Neutrophil (primary cell): Measurements from ENCODE around the gene SIRPG.

Source experiments
- H3K27ac ChIP-seq: fragments of 200-600 bp; sonication (generic); 2 replicates; pipeline ENCODE4 v1.5.1; 2016; ENCODE audit warnings: mild to moderate bottlenecking, moderate library complexity
- H3K27me3 ChIP-seq: fragments of 200-600 bp; sonication (generic); 2 replicates; pipeline ENCODE4 v1.6.0; 2016; ENCODE audit warnings: mild to moderate bottlenecking
- H3K36me3 ChIP-seq: fragments of 200-600 bp; sonication (generic); 2 replicates; pipeline ENCODE4 v1.5.1; 2017
- H3K4me1 ChIP-seq, 2 experiments: fragments of 200-600 bp in 1 of 2; sonication (generic) in 1 of 2; 1 replicate in 1 of 2; 2 replicates in 1 of 2; pipeline versions ENCODE4 v1.5.1 to v1.6.1; 2013 to 2016; ENCODE audit warnings: low read depth in 1 of 2, low read length in 1 of 2, mild to moderate bottlenecking in 1 of 2, moderate library complexity in 1 of 2; ENCODE audit not compliant: control insufficient read depth in 1 of 2, insufficient read depth in 1 of 2
- H3K4me3 ChIP-seq, 2 experiments: fragments of 200-600 bp in 1 of 2; sonication (generic) in 1 of 2; 1 replicate in 1 of 2; 2 replicates in 1 of 2; pipeline ENCODE4 v1.5.1; 2013 to 2016; ENCODE audit warnings: low read depth in 1 of 2, low read length in 1 of 2, mild to moderate bottlenecking in 1 of 2, moderate library complexity in 1 of 2
- H3K9me3 ChIP-seq: fragments of 200-600 bp; sonication (generic); 2 replicates; pipeline ENCODE4 v1.5.1; 2016
- TF ChIP-seq, protein P1 (sequence below): fragments of 200-600 bp; sonication (generic); IDR thresholded peaks from 2 replicates; pipeline ENCODE4 v1.5.1; 2016; ENCODE audit warnings: antibody characterized with exemption

The SIRPG gene

DNA sequence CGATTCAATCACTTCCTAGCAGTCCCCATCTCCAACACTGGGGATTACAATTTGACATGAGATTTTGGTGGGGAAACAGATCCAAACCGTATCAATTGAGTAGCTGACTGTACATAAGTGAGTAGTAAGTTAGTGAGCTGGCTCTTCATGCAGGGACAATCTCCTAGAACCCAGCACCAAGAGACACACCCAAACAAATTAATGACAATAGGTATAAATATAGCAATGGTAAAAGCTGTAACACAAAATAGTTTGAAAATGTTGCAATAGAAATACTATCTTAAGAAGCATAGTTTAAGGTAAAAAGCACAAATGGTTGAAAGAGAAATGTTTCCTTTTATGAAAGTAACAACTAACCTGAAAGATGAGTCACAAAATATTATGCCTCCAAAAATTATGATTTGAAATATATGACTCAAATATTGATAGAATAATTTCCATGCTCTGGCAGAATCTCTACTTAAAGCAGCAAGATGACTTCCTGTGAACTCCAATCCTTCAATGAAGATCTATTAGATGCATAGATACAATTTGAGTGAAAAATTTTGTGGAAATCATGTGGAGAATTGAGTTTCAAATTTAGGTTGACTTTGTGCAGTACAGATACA, 32.4 kb downstream of the SIRPG start:
- TF ChIP-seq, protein P1, sequence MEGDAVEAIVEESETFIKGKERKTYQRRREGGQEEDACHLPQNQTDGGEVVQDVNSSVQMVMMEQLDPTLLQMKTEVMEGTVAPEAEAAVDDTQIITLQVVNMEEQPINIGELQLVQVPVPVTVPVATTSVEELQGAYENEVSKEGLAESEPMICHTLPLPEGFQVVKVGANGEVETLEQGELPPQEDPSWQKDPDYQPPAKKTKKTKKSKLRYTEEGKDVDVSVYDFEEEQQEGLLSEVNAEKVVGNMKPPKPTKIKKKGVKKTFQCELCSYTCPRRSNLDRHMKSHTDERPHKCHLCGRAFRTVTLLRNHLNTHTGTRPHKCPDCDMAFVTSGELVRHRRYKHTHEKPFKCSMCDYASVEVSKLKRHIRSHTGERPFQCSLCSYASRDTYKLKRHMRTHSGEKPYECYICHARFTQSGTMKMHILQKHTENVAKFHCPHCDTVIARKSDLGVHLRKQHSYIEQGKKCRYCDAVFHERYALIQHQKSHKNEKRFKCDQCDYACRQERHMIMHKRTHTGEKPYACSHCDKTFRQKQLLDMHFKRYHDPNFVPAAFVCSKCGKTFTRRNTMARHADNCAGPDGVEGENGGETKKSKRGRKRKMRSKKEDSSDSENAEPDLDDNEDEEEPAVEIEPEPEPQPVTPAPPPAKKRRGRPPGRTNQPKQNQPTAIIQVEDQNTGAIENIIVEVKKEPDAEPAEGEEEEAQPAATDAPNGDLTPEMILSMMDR: no peak
- H3K9me3 ChIP-seq: no peaks in the 10 kb centered on the region
- H3K27ac ChIP-seq: peak overlapping the region; percentile 98
- H3K4me3 ChIP-seq: no peak overlapping the region
- H3K4me1 ChIP-seq: peaks cover 86 to 92% of the 10 kb centered on the region in 2 experiments
- H3K27me3 ChIP-seq: no peaks in the 10 kb centered on the region
- H3K36me3 ChIP-seq: no peaks in the 10 kb centered on the region

DNA sequence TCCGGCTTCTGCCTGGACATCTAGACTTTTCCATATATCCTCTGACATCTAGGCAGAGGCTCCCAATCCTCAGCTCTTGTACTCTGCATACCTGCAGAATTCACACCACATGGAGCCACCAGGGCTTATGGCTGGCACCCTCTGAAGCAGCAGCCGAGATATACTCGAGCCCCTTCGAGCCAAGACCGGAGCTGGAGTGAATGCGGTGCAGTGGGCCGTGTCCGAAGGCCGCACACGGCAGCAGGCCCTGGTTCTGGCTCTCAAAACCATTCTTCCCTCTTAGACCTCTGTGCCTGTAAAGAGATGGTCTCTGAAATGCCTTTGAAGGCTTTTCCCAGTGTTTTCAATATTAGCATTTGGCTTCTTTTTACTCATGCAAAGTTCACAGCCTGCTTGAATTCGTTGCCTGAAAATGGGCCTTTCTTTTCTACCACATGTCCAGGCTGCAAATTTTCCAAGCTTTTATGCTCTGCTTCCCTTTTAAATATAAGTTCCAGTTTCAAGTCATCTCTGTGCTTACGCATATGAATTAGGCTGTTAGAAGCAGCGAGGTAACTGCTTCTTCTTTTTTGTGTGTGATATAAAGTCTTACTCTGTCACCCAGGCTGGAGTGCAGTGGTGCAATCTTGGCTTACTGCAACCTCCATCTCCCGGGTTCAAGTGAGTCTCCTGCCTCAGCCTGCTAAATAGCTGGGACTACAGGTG, 33.9 kb downstream of the SIRPG start:
- Histone ChIP-seq H3K27ac (peak overlapping the region; percentile 98), H3K4me3 (peak overlapping the region in 1 of 2 experiments; percentile 35), H3K9me3 (no peaks in the 10 kb centered on the region), H3K4me1 (peaks cover 88 to 91% of the 10 kb centered on the region in 2 experiments), H3K27me3 (no peaks in the 10 kb centered on the region), H3K36me3 (no peaks in the 10 kb centered on the region)
- TF ChIP-seq, protein P1: no peak

DNA sequence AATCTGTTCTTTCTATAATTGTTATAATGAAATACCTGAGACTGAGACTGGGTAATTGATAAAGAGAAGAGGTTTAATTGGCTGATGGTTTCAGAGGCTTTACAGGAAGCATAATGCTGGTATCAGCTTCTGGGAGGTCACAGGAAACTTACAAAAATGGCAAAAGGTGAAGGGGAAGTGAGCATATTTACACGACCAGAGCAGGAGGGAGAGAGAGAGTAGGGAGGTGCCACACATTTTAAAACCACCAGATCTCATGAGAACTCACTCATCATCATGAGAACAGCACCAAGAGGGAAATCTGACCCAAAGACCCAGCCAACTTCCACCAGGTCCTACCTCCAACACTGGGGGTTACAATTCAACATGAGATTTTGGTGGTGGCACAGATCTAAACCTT, 35.1 kb downstream of the SIRPG start:
- Histone ChIP-seq H3K4me3 (peak overlapping the region; percentile 1 to 86), H3K9me3 (no peaks in the 10 kb centered on the region), H3K27ac (peak overlapping the region; percentile 98), H3K4me1 (peaks cover 83 to 91% of the 10 kb centered on the region in 2 experiments), H3K36me3 (no peaks in the 10 kb centered on the region), H3K27me3 (no peaks in the 10 kb centered on the region)
- TF ChIP-seq, protein P1: no peak

DNA sequence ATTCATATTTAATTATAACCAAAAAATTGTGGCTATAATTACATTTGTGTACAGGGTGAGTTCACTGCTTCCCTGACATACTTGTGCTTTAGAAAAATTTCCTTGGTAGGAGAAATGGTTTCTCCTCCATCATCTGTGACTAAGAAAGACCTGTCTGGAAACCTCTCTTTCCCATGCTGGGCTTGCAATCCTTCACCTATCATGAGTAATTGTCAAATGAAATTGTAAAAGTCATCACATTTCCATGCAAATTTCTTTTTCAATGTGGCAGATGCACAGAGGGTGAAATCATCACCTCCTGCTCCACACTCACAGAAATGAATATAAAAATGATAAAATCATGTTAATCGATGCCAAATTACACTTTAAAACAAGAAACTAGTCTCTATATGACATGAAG, 36.3 kb downstream of the SIRPG start:
- H3K4me3 ChIP-seq: peak overlapping the region in 1 of 2 experiments; percentile 86
- peak overlapping the region; percentile 98 for H3K27ac ChIP-seq
- no peaks in the 10 kb centered on the region for H3K36me3 ChIP-seq
- H3K27me3 ChIP-seq: no peaks in the 10 kb centered on the region
- TF ChIP-seq, protein P1: no peak
- peaks cover 83 to 91% of the 10 kb centered on the region in 2 experiments for H3K4me1 ChIP-seq
- H3K9me3 ChIP-seq: no peaks in the 10 kb centered on the region

DNA sequence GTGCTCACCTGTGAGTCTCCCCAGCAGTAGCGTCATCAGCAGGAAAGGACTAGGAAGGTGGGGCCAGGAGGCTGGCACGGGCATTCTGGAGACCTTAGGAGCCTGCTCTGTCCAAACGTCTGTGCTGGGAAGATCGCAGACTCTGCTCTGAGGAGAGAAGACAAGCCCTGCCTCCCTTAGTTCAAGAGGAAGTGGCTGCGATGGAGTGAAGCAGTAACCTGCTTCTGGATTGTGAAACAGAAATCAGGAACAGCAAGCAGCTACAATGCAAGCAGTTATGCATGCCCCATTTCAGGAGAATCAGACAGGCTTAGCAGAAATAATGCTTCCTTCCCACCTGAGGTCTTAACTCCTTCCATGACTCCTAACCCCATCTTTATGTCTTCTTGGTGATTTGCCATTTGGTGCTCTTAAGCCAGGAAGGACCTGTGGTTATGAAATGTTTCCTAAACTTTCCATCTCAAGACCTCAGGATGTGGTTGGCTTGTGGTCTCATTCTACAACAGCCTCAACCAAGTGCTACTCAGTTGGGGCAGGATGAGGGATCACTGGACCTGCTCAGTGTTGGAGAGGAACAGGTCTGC, 37.6 kb downstream of the SIRPG start, which contains the start of gene SIRPB1:
Gene SIRPB1, minus strand, starts transcription at position 149 of the 584 bp plus-strand sequence. Its CDS starts 65 bp downstream, at position 84.
- peaks cover 92 to 100% of the 10 kb centered on the region in 2 experiments for H3K4me1 ChIP-seq
- TF ChIP-seq, protein P1: no peak
- no peaks in the 10 kb centered on the region for H3K36me3 ChIP-seq
- H3K9me3 ChIP-seq: no peaks in the 10 kb centered on the region
- peak within 1 kb of the TSS; percentile 73 to 86 for H3K4me3 ChIP-seq
- H3K27ac ChIP-seq: peak within 1 kb of the TSS; percentile 98
- H3K27me3 ChIP-seq: no peaks in the 10 kb centered on the region
